Activated naive CD8-positive, alpha-beta T cell (primary cell): ENCODE results near the gene CYYR1.

ENCODE experiments used
- H3K27ac Mint-ChIP-seq: one replicate; pipeline ENCODE4 v1.8.0; 2021; ENCODE audit warnings: mixed read lengths
- H3K27me3 Mint-ChIP-seq: one replicate; pipeline ENCODE4 v1.8.0; 2021; ENCODE audit warnings: mixed read lengths
- H3K36me3 Mint-ChIP-seq: one replicate; pipeline ENCODE4 v1.8.0; 2021; ENCODE audit warnings: mixed read lengths
- H3K4me1 Mint-ChIP-seq: one replicate; pipeline ENCODE4 v1.8.0; 2021; ENCODE audit warnings: low read depth, mixed read lengths
- H3K4me3 Mint-ChIP-seq: one replicate; pipeline ENCODE4 v1.8.0; 2021; ENCODE audit warnings: mild to moderate bottlenecking, mixed read lengths
- H3K9me3 Mint-ChIP-seq: one replicate; pipeline ENCODE4 v1.8.0; 2021; ENCODE audit warnings: low read depth, mixed read lengths

CYYR1 gene

DNA sequence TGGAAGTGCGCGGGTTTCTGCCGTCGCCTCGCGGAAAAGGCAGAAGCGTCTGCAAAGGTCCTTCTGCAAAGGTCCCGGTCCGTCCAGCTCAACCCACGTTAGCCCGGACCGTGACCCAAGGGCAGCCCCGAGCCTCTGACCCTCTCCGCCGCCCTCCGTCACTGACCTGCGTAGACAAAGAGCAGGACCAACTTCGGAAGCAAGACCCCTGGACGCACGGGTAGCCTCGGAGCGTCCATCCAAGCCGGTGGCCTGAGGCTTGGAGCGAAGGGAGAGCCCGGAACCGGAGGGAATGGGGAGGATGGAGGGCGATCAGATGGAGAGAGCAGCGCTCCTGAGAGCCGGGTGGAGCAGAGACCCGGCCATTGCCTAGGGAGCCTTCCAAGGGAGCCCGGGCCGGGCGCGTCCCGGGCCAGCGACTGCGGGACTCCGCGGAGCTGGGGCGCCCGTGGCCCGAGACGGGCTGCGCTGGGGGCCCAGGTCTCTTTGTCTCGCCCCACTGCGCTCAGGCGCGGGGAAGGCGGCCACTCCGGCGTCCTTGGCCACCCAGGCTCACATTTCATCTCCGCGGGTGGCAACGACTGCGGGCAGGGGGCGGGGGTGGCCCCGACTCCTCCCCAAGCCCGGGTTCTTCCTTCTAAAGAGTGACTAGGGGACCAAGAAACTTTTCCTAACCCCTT, at the start of gene CYYR1:
CYYR1 (minus strand) TSS at position 585 of the 680 bp plus-strand sequence; CDS start at position 239, 346 bp downstream.
- Mint-ChIP-seq H3K27ac (no peak within 1 kb of the TSS), H3K4me3 (peak within 1 kb of the TSS; percentile 24), H3K36me3 (no peaks in the 10 kb centered on the region), H3K4me1 (peaks cover 4% of the 10 kb centered on the region), H3K9me3 (peaks cover 9% of the 10 kb centered on the region), H3K27me3 (peaks cover 26% of the 10 kb centered on the region)

DNA sequence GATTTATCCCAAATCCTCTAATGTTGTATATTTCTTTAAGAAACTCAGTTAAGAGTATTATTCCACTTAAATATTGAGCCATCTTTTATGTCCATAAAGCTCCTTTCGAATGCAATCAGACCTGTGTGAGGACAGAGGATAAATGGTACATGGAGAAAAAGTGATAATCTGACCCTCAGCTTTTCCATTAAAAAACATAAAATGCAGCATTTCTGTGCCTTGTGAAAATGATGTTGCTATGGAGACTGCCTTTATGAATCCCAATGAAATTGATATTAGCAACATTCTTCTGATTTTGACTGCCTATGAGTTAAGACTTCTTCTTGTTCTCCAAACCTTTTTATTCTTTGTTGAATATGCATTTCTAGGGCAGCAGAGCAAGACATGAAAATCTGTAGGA, 44.1 kb upstream of the CYYR1 start:
- Mint-ChIP-seq H3K4me1 (no peaks in the 10 kb centered on the region), H3K27ac (no peak overlapping the region), H3K4me3 (no peak overlapping the region), H3K36me3 (no peaks in the 10 kb centered on the region), H3K9me3 (no peaks in the 10 kb centered on the region), H3K27me3 (peaks cover 5% of the 10 kb centered on the region)

DNA sequence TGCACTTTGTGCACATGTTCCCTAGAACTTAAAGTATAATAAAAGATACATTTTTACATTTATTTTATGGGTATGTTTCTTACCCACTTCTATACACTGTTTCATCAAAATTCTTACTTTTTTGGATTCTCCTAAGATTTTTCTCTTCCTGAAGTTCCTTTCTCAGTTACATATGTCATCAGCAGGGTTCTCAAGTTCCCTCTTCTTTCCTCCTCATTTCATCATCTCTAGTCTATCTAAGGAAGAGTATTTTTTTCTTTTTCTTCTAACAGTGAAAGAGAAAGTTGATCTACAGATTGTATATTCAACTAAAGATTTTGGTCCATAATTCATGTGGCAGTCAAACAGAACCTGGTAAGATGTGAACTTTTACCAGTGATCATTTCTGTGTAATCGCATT, 41.2 kb upstream of the CYYR1 start:
- H3K27me3 Mint-ChIP-seq: peaks cover 6% of the 10 kb centered on the region
- no peak overlapping the region for H3K4me3 Mint-ChIP-seq
- H3K27ac Mint-ChIP-seq: no peak overlapping the region
- H3K36me3 Mint-ChIP-seq: no peaks in the 10 kb centered on the region
- no peaks in the 10 kb centered on the region for H3K9me3 Mint-ChIP-seq
- H3K4me1 Mint-ChIP-seq: no peaks in the 10 kb centered on the region

DNA sequence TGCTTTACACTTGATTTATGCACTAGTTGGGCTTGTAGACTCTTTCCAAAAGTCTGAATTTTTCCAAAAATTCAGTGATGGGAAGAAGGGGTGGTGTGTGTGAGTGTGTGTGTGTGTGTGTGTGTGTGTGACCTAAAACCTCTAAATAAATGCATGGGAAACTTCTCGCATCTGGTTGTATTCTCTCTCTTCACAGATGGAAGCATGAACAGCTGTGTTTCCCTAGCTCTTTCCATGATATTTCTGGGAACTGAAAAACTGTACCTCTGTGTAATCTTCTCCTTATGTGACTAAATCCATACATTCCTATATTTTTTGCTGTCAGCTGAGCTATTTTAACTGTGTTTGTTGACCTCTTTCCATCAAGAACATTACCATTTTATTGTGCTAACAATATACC, 26.2 kb upstream of the CYYR1 start:
- H3K27ac Mint-ChIP-seq: no peak overlapping the region
- H3K9me3 Mint-ChIP-seq: peaks cover 6% of the 10 kb centered on the region
- H3K4me3 Mint-ChIP-seq: no peak overlapping the region
- H3K36me3 Mint-ChIP-seq: no peaks in the 10 kb centered on the region
- H3K27me3 Mint-ChIP-seq: no peaks in the 10 kb centered on the region
- H3K4me1 Mint-ChIP-seq: no peaks in the 10 kb centered on the region

DNA sequence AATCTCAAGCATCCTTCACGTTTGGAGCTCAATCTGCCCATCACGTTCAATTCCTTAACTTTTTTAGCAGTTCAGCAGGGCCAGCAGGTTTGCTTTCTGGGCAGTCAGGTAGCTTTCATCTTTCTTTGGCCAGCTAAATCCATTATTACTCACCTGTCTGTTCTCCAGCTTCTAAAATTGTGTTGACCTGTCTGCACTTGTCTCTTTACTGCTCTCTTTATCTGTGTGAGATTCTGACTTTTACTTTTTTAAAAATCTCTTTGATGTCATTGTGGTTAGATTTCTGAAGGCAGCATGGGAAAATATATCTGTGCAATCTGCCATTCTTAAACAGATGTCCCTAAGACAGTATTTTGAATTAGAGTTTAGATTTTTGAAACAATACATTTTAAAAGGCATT, 24.9 kb upstream of the CYYR1 start:
- Mint-ChIP-seq H3K27ac (no peak overlapping the region), H3K36me3 (no peaks in the 10 kb centered on the region), H3K4me1 (no peaks in the 10 kb centered on the region), H3K9me3 (peaks cover 3% of the 10 kb centered on the region), H3K4me3 (no peak overlapping the region), H3K27me3 (no peaks in the 10 kb centered on the region)

DNA sequence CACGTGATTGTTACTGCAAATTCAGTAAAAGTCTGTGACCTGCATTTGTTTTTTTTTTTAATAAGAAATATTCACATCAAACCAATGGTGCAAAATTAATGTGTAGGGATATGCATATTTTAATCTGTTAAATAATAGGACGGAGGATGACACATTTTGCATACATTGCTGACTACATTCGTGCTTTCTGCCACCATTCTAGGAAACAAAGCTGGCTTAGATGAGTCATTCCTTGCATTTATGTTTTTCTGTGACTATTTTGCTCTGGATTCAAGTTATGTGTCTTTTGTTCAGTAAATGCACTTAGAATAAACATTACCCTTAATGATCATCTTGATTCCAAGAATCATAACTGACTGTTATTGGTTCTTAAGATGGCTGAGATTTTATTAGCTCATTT, 23.9 kb upstream of the CYYR1 start:
- no peaks in the 10 kb centered on the region for H3K4me1 Mint-ChIP-seq
- no peak overlapping the region for H3K27ac Mint-ChIP-seq
- no peaks in the 10 kb centered on the region for H3K27me3 Mint-ChIP-seq
- no peaks in the 10 kb centered on the region for H3K9me3 Mint-ChIP-seq
- no peaks in the 10 kb centered on the region for H3K36me3 Mint-ChIP-seq
- no peak overlapping the region for H3K4me3 Mint-ChIP-seq

DNA sequence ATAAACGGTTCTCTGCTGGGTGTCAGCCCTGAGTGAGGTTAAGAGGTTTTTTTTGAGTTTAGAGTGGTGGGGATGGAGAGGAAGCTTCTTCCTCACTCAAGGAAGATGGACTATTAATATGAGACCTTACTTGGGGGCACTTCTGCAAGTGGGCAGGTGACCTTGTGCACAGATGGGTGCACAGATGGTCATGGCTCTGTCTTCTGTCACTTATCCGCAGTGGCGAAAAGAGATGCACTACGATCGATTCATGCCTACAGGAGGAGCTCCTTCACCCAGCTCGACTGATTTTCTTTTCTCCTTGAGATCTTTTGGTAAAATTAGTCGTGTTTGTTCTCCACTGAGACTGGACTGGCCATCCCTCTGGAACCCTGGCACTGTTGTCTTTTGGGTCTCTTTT, 22.9 kb upstream of the CYYR1 start:
- Mint-ChIP-seq H3K9me3 (no peaks in the 10 kb centered on the region), H3K27ac (no peak overlapping the region), H3K4me3 (no peak overlapping the region), H3K27me3 (no peaks in the 10 kb centered on the region), H3K4me1 (no peaks in the 10 kb centered on the region), H3K36me3 (no peaks in the 10 kb centered on the region)

DNA sequence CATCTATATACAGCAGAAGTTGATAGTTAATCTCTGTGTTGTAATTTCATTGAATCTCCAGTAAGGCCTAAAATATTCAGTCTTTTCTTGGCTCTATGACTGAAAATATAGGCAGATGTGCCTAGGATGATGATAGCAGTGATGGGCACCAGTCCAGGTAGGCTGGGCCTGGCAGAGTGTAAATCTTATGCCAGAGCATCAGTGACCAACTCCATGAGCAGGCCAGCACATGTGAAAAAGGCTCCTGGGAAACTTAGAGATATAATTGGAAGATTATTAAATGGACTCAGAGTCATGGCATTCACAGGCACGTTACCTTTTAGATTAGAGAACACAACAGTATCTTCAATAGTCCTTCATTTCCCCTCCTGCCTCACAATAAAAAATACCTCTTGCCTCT, 20.7 kb upstream of the CYYR1 start:
- Mint-ChIP-seq H3K27ac (no peak overlapping the region), H3K27me3 (no peaks in the 10 kb centered on the region), H3K4me1 (no peaks in the 10 kb centered on the region), H3K36me3 (no peaks in the 10 kb centered on the region), H3K9me3 (no peaks in the 10 kb centered on the region), H3K4me3 (no peak overlapping the region)

DNA sequence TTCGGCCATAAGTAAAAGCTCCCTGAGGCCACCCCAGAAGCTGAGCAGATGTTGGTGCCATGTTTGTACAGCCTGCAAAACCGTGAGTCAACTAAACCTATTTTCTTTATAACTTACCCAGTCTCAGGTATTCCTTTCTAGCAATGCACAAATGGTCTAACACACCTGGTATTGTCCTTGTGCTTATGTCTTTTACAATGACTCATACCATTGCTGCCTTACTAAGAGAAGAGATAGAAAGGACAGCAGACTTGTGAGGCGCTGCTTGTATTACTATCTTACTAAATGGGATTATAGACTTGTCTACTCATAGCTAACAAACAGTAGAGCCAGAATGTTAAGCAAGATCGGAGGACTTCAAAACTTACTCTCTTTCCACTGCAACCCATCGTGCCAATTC, 18.5 kb upstream of the CYYR1 start:
- H3K4me1 Mint-ChIP-seq: no peaks in the 10 kb centered on the region
- no peak overlapping the region for H3K27ac Mint-ChIP-seq
- H3K9me3 Mint-ChIP-seq: no peaks in the 10 kb centered on the region
- no peaks in the 10 kb centered on the region for H3K27me3 Mint-ChIP-seq
- H3K4me3 Mint-ChIP-seq: no peak overlapping the region
- no peaks in the 10 kb centered on the region for H3K36me3 Mint-ChIP-seq

DNA sequence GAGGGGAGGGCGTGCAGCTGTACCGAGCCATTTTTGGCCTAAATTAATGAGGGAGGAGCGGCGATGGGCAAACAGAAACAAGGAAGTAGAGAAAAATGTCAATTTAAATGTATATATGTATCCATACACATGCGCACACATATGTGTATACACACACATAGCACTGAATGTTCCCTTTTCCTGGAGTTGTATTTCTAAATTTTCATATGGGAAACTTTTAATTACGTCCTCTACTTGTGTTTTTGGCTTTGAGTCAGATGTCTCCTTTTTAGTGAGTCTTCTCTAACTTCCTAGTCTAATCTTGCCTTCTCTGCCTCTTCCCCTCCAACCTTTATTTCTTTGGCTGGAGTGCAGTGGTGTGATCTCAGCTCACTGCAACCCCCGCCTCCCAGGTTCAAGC, 15.4 kb upstream of the CYYR1 start:
- no peak overlapping the region for H3K4me3 Mint-ChIP-seq
- no peak overlapping the region for H3K27ac Mint-ChIP-seq
- H3K9me3 Mint-ChIP-seq: no peaks in the 10 kb centered on the region
- H3K4me1 Mint-ChIP-seq: no peaks in the 10 kb centered on the region
- H3K27me3 Mint-ChIP-seq: no peaks in the 10 kb centered on the region
- H3K36me3 Mint-ChIP-seq: no peaks in the 10 kb centered on the region

DNA sequence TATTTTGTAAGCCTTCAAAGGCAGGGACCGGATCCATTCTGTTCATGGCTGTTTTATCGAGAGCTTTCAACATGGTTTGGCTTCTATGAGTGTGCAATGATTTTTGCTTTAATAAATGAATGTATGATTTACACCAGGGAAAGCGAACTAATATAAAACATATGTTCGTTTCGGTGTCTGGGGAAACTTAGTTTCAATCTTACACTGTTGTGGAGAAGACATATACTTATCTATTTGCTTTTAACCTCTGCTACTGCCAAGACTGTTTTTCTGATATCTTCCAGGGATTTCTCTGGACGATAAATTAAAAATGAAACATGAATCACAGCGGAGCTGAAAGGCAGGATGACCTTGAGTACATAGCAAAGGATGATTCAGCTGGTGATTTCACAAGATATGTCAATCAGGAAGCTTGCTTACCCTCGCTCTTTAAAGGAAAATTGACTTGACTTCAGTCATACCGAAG, 14.7 kb upstream of the CYYR1 start:
- Mint-ChIP-seq H3K27ac (no peak overlapping the region), H3K27me3 (no peaks in the 10 kb centered on the region)

DNA sequence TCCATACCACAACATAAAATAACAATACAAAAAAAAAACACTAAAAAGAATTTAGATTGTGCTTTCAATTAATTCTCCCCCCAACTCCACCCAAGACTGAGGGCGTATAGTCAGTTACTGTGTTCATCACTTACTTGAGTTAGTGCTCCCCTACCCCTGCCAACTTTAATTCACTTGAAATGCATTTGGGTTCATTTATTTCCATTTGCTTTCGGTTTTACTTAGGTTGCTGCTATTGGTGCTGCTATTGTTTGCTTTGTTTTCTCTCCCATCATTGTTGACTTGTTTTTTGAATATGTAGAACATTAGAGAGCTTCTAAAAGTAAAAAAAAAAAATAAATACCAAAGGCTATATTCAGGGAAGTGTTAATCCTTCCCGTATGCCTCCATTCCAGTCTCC, 10.7 kb upstream of the CYYR1 start:
- no peaks in the 10 kb centered on the region for H3K27me3 Mint-ChIP-seq
- H3K27ac Mint-ChIP-seq: no peak overlapping the region
- peaks cover 21% of the 10 kb centered on the region for H3K9me3 Mint-ChIP-seq
- no peaks in the 10 kb centered on the region for H3K36me3 Mint-ChIP-seq
- no peaks in the 10 kb centered on the region for H3K4me1 Mint-ChIP-seq
- H3K4me3 Mint-ChIP-seq: no peak overlapping the region

More for the DNA sequence above, 14.7 kb upstream of the CYYR1 start:
- Mint-ChIP-seq H3K36me3 (no peaks in the 10 kb centered on the region), H3K4me1 (no peaks in the 10 kb centered on the region), H3K9me3 (no peaks in the 10 kb centered on the region), H3K4me3 (no peak overlapping the region)

DNA sequence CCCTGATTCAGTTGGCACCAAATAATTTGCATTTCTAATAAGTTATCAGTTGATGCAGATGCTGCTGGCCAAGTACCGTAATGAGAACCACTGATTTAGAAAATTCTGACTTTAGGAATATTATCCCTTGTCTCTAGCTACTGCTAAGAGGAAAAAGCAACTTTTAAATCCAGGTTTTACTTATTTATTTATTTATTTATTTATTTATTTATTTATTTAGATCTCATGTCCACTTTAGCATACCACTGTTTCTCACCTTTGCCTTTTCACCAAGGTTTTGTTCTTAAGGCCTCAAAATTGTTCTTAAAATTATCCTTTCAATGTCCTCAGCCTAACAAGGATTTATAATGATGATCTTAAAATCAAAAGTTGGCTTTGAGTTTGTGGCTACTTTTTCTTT, 8.7 kb upstream of the CYYR1 start:
- no peaks in the 10 kb centered on the region for H3K27me3 Mint-ChIP-seq
- H3K4me3 Mint-ChIP-seq: no peak overlapping the region
- peaks cover 21% of the 10 kb centered on the region for H3K9me3 Mint-ChIP-seq
- no peaks in the 10 kb centered on the region for H3K4me1 Mint-ChIP-seq
- no peak overlapping the region for H3K27ac Mint-ChIP-seq
- H3K36me3 Mint-ChIP-seq: no peaks in the 10 kb centered on the region

DNA sequence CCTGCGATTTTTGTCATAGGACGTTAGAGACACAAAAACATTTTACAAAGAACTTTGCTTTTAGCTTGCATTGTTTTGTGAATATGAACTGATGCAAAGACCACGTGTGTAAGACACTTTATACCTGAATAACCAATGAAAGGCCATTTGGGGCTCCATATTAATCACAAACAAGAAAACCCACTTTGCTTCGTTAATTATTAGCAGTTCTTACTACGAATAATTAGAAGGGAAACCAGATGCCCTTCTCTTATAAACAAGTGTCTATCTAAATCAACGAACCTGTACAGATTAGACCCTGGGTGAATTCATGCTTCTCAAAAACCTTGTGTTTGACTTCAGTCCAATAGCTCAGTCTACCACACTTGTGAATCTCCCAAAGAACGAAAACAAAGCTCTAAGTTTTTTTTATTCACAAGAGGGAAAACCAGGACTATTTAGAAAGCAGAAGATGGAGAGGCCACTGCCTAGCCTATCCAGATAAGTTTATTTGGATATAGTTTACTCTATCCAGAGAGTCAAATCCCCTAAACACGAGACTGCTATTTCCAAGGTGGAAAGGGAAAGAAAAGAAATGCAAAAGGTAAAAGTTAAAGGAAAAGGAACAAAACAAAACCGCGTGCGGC, 897 bp downstream of the CYYR1 start:
- Mint-ChIP-seq H3K9me3 (peaks cover 9% of the 10 kb centered on the region), H3K36me3 (no peaks in the 10 kb centered on the region), H3K27me3 (peaks cover 26% of the 10 kb centered on the region), H3K27ac (no peak overlapping the region), H3K4me1 (peaks cover 4% of the 10 kb centered on the region), H3K4me3 (peak overlapping the region; percentile 24)

DNA sequence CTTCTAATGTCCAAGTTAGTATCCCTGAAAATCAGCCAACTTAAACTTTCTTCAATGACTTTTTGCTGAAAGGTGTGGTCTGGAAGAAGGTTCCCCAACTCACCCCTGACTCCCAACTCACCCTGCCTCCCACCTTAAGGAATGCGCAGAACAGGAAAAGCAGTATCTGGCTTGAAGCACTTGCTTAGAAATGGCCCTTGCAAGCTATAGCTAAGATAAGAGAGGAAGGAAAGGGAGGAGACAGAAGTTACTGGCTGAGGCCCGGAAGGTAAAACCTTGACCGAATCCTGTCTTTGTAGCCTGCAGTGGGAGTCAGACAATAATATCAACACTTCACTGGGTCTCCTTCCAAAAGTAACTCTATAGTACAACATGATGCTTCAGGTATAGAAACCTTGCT, 2.9 kb downstream of the CYYR1 start:
- H3K4me3 Mint-ChIP-seq: no peak overlapping the region
- no peak overlapping the region for H3K27ac Mint-ChIP-seq
- peaks cover 9% of the 10 kb centered on the region for H3K9me3 Mint-ChIP-seq
- H3K4me1 Mint-ChIP-seq: peaks cover 4% of the 10 kb centered on the region
- H3K27me3 Mint-ChIP-seq: peaks cover 30% of the 10 kb centered on the region
- no peaks in the 10 kb centered on the region for H3K36me3 Mint-ChIP-seq

DNA sequence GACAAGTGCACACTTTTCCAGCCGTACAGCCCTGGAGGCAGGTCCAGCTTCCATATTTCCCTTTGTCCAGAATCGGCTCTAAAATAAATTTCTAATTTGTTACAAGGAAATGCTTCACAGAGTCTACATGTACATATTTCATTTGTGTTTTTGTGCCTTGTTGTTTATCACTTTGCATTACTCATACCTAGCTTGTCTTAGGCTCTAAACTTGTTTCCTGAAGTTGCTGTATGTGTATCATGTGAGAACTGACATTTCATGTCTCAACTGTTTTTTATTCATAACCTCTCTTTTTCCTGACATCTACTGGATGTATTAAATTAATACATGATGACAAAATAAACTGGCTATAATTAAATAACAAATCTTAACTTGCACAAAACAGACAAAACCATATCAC, 7.5 kb downstream of the CYYR1 start:
- Mint-ChIP-seq H3K27me3 (peaks cover 11% of the 10 kb centered on the region), H3K9me3 (no peaks in the 10 kb centered on the region), H3K4me3 (no peak overlapping the region), H3K27ac (no peak overlapping the region), H3K36me3 (no peaks in the 10 kb centered on the region), H3K4me1 (no peaks in the 10 kb centered on the region)
